Measurements from ENCODE around the gene LMTK2.

The LMTK2 gene

DNA sequence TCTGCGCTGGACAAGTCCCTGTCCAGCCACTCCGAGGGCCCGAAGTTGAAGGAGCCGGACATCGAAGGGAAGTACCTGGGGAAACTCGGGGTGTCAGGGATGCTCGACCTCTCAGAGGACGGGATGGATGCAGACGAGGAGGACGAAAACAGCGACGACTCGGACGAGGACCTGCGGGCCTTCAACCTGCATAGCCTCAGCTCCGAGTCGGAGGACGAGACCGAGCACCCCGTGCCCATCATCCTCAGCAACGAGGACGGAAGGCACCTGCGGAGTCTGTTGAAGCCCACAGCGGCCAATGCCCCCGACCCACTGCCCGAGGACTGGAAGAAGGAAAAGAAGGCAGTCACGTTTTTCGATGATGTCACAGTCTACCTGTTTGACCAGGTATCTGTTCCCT is 87.5 kb downstream of the LMTK2 start:
- no peaks in the 10 kb centered on the region for H3K27me3 ChIP-seq (ENCODE audit: insufficient read depth, low read length, poor library complexity, severe bottlenecking)
- H3F3A ChIP-seq (ENCODE audit: low read depth), result no peaks in the 10 kb centered on the region
- no peaks in the 10 kb centered on the region for H3K79me2 ChIP-seq (ENCODE audit: insufficient read depth, low read length)
- H4K20me1 ChIP-seq (ENCODE audit: insufficient read depth, low read length, poor library complexity, severe bottlenecking), result no peaks in the 10 kb centered on the region
- H2AFZ ChIP-seq (ENCODE audit: low read length), result no peak overlapping the region
- H3K9me3 ChIP-seq (ENCODE audit: insufficient read depth, low read depth, low read length), result no peaks in the 10 kb centered on the region
- H3K4me3 ChIP-seq (ENCODE audit: low read length, poor library complexity, severe bottlenecking), result no peak overlapping the region
- H3K36me3 ChIP-seq (ENCODE audit: insufficient read depth, low read length), result peaks cover 44% of the 10 kb centered on the region; the same call in 1 of the 2 replicates
- no peak overlapping the region for H3K9ac ChIP-seq (ENCODE audit: low read depth, low read length, poor library complexity, severe bottlenecking)
- TF ChIP-seq, protein P1, sequence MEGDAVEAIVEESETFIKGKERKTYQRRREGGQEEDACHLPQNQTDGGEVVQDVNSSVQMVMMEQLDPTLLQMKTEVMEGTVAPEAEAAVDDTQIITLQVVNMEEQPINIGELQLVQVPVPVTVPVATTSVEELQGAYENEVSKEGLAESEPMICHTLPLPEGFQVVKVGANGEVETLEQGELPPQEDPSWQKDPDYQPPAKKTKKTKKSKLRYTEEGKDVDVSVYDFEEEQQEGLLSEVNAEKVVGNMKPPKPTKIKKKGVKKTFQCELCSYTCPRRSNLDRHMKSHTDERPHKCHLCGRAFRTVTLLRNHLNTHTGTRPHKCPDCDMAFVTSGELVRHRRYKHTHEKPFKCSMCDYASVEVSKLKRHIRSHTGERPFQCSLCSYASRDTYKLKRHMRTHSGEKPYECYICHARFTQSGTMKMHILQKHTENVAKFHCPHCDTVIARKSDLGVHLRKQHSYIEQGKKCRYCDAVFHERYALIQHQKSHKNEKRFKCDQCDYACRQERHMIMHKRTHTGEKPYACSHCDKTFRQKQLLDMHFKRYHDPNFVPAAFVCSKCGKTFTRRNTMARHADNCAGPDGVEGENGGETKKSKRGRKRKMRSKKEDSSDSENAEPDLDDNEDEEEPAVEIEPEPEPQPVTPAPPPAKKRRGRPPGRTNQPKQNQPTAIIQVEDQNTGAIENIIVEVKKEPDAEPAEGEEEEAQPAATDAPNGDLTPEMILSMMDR (conservative IDR thresholded peaks at IDR 0.05; ENCODE audit: low read length), result no peak
- no peak for TF ChIP-seq EZH2phosphoT487 (IDR thresholded peaks at IDR 0.05; ENCODE audit: borderline replicate concordance)
- H3K4me2 ChIP-seq (ENCODE audit: low read depth, low read length, poor library complexity, severe bottlenecking), result no peak overlapping the region
- H3K9me2 ChIP-seq (replicated peaks; ENCODE audit: low read depth, low read length), result no peaks in the 10 kb centered on the region
- no peaks in the 10 kb centered on the region for H3K4me1 ChIP-seq (ENCODE audit: insufficient read depth, low read length, poor library complexity, severe bottlenecking)

DNA sequence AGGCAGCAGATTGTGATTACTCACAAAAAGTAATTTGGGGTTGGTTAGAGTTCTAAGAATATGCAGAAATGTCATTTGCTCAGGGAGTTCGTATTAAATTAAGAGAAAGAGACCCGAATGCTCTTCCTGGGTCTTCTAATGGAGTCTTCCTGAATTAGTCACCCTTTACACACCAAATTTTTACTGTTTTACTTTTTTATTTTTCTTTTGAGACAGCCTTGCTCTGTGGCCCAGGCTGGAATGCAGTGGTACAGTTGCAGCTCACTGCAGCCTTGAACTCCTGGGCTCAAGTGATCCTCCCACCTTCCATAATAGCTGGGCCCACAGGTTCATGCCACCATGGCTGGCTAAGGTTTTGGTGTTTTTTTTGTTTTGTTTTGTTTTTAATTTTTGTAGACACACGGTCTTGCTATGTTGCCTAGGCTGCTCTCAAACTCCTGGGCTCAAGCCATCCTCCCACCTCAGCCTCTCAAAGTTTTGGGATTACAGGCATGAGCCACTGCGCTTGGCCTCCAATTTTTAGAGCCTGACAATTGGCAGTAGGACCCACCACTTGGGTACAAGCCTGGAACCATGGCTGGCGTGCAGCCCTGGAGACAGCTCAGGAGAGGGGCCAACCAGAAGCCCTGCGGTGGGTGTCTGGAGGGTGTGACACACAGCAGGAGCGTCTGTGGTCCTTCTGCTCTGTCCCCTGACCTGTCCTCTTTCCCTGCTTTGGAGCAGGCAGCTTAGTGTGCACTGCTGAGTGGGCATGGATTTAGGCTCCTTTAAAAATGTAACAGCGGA is 88.2 kb downstream of the LMTK2 start:
- H4K20me1 ChIP-seq (ENCODE audit: insufficient read depth, low read length, poor library complexity, severe bottlenecking), result no peaks in the 10 kb centered on the region
- H3K9ac ChIP-seq (ENCODE audit: low read depth, low read length, poor library complexity, severe bottlenecking), result no peak overlapping the region
- no peak overlapping the region for H3K4me2 ChIP-seq (ENCODE audit: low read depth, low read length, poor library complexity, severe bottlenecking)
- no peaks in the 10 kb centered on the region for H3K27me3 ChIP-seq (ENCODE audit: insufficient read depth, low read length, poor library complexity, severe bottlenecking)
- TF ChIP-seq, protein P1 (conservative IDR thresholded peaks at IDR 0.05; ENCODE audit: low read length), result no peak
- no peak for TF ChIP-seq EZH2phosphoT487 (IDR thresholded peaks at IDR 0.05; ENCODE audit: borderline replicate concordance)
- no peaks in the 10 kb centered on the region for H3K9me3 ChIP-seq (ENCODE audit: insufficient read depth, low read depth, low read length)
- H3F3A ChIP-seq (ENCODE audit: low read depth), result no peaks in the 10 kb centered on the region
- H3K9me2 ChIP-seq (replicated peaks; ENCODE audit: low read depth, low read length), result no peaks in the 10 kb centered on the region
- peaks cover 38% of the 10 kb centered on the region; the same call in 1 of the 2 replicates for H3K36me3 ChIP-seq (ENCODE audit: insufficient read depth, low read length)
- H3K79me2 ChIP-seq (ENCODE audit: insufficient read depth, low read length), result no peaks in the 10 kb centered on the region
- H3K4me1 ChIP-seq (ENCODE audit: insufficient read depth, low read length, poor library complexity, severe bottlenecking), result no peaks in the 10 kb centered on the region
- no peak overlapping the region for H3K4me3 ChIP-seq (ENCODE audit: low read length, poor library complexity, severe bottlenecking)
- no peak overlapping the region for H2AFZ ChIP-seq (ENCODE audit: low read length)

DNA sequence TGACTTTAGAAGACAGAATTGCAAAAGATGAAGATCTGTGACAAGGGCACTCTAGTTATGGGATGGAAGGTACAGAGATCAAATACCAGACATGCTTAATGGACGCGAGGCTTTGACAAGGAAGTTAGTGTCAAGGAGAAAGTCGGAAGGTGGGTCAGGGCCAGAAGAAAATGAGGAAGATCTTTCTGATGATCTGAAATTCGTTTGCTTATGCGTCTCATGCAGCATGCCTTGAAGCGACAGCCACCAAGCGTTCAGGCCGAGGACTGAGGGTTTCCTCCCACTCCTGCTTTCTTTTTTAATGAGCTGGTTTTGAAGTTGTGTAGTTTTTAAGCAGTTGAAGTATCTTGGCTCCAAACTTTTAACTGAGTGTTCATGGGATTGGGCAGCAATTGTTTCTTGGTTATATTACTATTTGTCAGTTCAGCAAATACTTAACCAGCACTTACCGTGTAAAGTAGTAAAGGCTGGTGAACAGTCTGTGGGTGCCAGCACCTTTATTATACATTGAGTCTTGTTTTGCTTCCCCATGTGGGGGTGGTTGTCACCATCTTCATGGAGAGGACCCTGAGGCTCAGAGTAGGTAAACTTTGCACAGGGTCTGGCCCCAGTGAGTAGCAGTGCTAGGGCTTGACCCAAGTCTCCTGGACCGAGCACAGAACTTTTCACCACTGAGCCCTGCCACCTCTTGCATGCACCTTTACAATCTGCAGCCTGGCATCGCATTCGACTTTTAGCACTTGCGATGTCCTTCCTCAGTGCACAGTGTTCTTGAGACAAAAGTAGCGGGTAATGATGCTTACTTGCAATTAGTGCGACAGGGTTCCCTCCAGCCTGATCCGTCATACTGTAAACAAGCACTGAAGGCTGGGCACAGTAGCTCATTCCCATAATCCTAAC is 90.3 kb downstream of the LMTK2 start:
- TF ChIP-seq, protein P1 (conservative IDR thresholded peaks at IDR 0.05; ENCODE audit: low read length), result no peak
- TF ChIP-seq EZH2phosphoT487 (IDR thresholded peaks at IDR 0.05; ENCODE audit: borderline replicate concordance), result no peak
- no peaks in the 10 kb centered on the region for H3F3A ChIP-seq (ENCODE audit: low read depth)
- H3K36me3 ChIP-seq (ENCODE audit: insufficient read depth, low read length), result peaks cover 28% of the 10 kb centered on the region; the same call in 1 of the 2 replicates
- H2AFZ ChIP-seq (ENCODE audit: low read length), result no peak overlapping the region
- H3K4me3 ChIP-seq (ENCODE audit: low read length, poor library complexity, severe bottlenecking), result no peak overlapping the region
- H3K9ac ChIP-seq (ENCODE audit: low read depth, low read length, poor library complexity, severe bottlenecking), result no peak overlapping the region
- no peaks in the 10 kb centered on the region for H4K20me1 ChIP-seq (ENCODE audit: insufficient read depth, low read length, poor library complexity, severe bottlenecking)
- no peaks in the 10 kb centered on the region for H3K9me2 ChIP-seq (replicated peaks; ENCODE audit: low read depth, low read length)
- H3K4me1 ChIP-seq (ENCODE audit: insufficient read depth, low read length, poor library complexity, severe bottlenecking), result peaks cover 14% of the 10 kb centered on the region
- H3K9me3 ChIP-seq (ENCODE audit: insufficient read depth, low read depth, low read length), result no peaks in the 10 kb centered on the region
- no peaks in the 10 kb centered on the region for H3K27me3 ChIP-seq (ENCODE audit: insufficient read depth, low read length, poor library complexity, severe bottlenecking)
- peaks cover 10% of the 10 kb centered on the region; the same call in 1 of the 2 replicates for H3K79me2 ChIP-seq (ENCODE audit: insufficient read depth, low read length)
- no peak overlapping the region for H3K4me2 ChIP-seq (ENCODE audit: low read depth, low read length, poor library complexity, severe bottlenecking)

Measured in Loucy (cell line).